GM12892 (cell line): ENCODE results near the gene ASB10.

ENCODE experiments used
- POLR2A ChIP-seq: IDR thresholded peaks from 2 replicates; pipeline ENCODE4 v1.6.1; 2011; ENCODE audit warnings: low read depth, low read length, control low read depth
- POLR2AphosphoS5 ChIP-seq: IDR thresholded peaks from 2 replicates; pipeline ENCODE4 v1.6.1; 2011; ENCODE audit warnings: low read depth, low read length, control low read depth
- TAF1 ChIP-seq: IDR thresholded peaks from 2 replicates; pipeline ENCODE4 v1.6.1; 2011; ENCODE audit warnings: low read depth, mild to moderate bottlenecking, control low read depth, low read length, borderline replicate concordance

- TF ChIP-seq POLR2A (no peak), TAF1 (no peak), POLR2AphosphoS5 (no peak)
Observed at GRCh38 chr7:151218170-151218569, 31.1 kb upstream of the ASB10 start.
